Endothelial cell (in vitro differentiated cells): ENCODE measurements around the gene DGKQ. TPM values are rescaled to one million over a fixed set of nuclear protein-coding genes. Genes with fewer than 3 reads are reported as not detected.

Source experiments
- DNase-seq: peaks from one replicate; pipeline ENCODE4 v3.0.0; 2021; ENCODE audit warnings: low spot score
- H3K27ac Mint-ChIP-seq: one replicate; pipeline ENCODE4 v1.8.0; 2021; ENCODE audit warnings: mixed read lengths, inconsistent platforms; ENCODE audit not compliant: unreplicated experiment
- H3K27me3 Mint-ChIP-seq: one replicate; pipeline ENCODE4 v1.8.0; 2021; ENCODE audit warnings: mild to moderate bottlenecking, moderate library complexity, mixed read lengths, inconsistent platforms; ENCODE audit not compliant: unreplicated experiment
- H3K36me3 Mint-ChIP-seq: one replicate; pipeline ENCODE4 v1.8.0; 2021; ENCODE audit warnings: mild to moderate bottlenecking, low read depth, mixed read lengths, inconsistent platforms; ENCODE audit not compliant: unreplicated experiment
- H3K4me1 Mint-ChIP-seq: one replicate; pipeline ENCODE4 v1.8.0; 2021; ENCODE audit warnings: mild to moderate bottlenecking, mixed read lengths, inconsistent platforms; ENCODE audit not compliant: unreplicated experiment
- H3K4me3 Mint-ChIP-seq: one replicate; pipeline ENCODE4 v1.8.0; 2021; ENCODE audit warnings: mild to moderate bottlenecking, mixed read lengths, inconsistent platforms; ENCODE audit not compliant: unreplicated experiment
- H3K9me3 Mint-ChIP-seq: one replicate; pipeline ENCODE4 v1.8.0; 2021; ENCODE audit warnings: mixed read lengths, inconsistent platforms; ENCODE audit not compliant: unreplicated experiment
- total RNA-seq: library from RNA; stranded (reverse); fragmentation: NEBNext Ultra II Directional; extraction: Animal tissue kit (Norgen Biotek cat#: 25700); gene quantifications from one replicate; pipeline ENCODE4 v1.2.1, GENCODE V29; 2021; ENCODE audit not compliant: unreplicated experiment
- TF ChIP-seq, protein P1 (sequence below): fragments of 200-600 bp; sonication (generic); IDR thresholded peaks from one replicate; pipeline ENCODE4 v1.5.0; 2021; ENCODE audit warnings: antibody characterized with exemption; ENCODE audit not compliant: unreplicated experiment

The DGKQ gene
- total RNA-seq, 1 donor from 2014 or later: 14.5 TPM

DNA sequence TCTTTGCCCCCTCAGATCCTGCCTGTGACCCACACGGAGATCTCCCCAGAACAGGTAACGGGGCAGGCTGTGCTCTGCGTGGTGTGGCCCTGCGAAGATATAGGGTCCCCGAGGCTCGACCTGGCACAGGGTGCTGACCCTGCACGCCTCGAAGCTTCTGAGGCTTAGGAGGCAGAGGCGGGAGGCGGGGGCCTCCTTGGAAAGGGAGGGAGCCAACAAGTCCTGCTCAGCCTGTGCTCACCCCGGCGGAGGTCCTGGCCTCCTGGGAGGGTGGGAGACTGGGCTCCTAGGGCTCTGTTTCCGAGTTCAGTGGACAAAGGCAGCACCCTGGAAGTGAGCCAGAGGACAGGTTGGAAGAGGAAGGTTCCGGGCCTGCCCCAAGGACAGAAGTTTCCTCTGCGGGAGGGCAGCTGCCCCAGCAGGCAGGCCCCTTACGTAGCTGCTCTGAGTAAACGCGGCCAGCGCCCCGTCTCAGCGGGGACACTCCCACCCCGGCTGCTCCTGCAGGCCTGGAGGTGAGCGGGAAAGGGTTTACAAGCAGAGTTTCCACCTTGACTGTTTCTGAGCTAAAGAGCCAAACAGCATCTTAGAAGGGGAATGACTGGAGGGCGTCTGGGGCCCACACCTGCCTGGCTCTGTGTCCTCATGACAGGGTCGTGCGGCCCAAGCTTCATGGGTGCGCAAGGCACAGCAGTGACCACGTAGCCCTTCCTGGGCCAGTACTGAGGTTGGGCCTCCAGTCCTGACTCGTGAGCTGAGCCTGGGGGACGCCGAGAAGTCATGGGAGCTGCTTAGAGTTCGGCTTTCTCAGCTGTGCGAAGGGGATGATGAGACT is 25.1 kb downstream of the DGKQ start:
- TF ChIP-seq, protein P1, sequence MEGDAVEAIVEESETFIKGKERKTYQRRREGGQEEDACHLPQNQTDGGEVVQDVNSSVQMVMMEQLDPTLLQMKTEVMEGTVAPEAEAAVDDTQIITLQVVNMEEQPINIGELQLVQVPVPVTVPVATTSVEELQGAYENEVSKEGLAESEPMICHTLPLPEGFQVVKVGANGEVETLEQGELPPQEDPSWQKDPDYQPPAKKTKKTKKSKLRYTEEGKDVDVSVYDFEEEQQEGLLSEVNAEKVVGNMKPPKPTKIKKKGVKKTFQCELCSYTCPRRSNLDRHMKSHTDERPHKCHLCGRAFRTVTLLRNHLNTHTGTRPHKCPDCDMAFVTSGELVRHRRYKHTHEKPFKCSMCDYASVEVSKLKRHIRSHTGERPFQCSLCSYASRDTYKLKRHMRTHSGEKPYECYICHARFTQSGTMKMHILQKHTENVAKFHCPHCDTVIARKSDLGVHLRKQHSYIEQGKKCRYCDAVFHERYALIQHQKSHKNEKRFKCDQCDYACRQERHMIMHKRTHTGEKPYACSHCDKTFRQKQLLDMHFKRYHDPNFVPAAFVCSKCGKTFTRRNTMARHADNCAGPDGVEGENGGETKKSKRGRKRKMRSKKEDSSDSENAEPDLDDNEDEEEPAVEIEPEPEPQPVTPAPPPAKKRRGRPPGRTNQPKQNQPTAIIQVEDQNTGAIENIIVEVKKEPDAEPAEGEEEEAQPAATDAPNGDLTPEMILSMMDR: no peak
- DNase-seq: no peak
- H3K27ac Mint-ChIP-seq: no peak overlapping the region
- H3K4me3 Mint-ChIP-seq: no peak overlapping the region
- peaks cover 5% of the 10 kb centered on the region for H3K4me1 Mint-ChIP-seq
- peaks cover 13% of the 10 kb centered on the region for H3K36me3 Mint-ChIP-seq
- H3K9me3 Mint-ChIP-seq: no peaks in the 10 kb centered on the region
- H3K27me3 Mint-ChIP-seq: peaks cover 16% of the 10 kb centered on the region

DNA sequence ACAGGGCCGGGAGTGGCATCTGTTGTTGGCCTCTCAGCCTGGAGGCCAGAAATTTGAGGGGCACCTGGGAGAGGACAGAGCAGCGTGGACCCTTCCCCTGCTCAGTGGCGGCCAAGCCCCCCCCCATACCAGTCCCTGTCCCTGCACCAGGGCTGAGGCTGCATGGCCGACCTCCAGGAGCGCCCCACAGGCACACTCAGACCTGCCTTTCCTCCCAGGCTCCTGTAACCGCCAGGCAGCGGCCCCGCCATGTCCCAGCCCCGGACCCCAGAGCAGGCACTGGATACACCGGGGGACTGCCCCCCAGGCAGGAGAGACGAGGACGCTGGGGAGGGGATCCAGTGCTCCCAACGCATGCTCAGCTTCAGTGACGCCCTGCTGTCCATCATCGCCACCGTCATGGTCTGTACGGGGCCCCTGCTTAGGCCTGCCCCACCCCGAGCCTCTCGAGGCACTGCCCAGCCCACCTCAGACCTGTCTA is 25.8 kb downstream of the DGKQ start:
- no peak overlapping the region for H3K27ac Mint-ChIP-seq
- peaks cover 5% of the 10 kb centered on the region for H3K4me1 Mint-ChIP-seq
- no peak overlapping the region for H3K4me3 Mint-ChIP-seq
- peaks cover 16% of the 10 kb centered on the region for H3K27me3 Mint-ChIP-seq
- peaks cover 12% of the 10 kb centered on the region for H3K36me3 Mint-ChIP-seq
- TF ChIP-seq, protein P1: no peak
- DNase-seq: no peak
- no peaks in the 10 kb centered on the region for H3K9me3 Mint-ChIP-seq

DNA sequence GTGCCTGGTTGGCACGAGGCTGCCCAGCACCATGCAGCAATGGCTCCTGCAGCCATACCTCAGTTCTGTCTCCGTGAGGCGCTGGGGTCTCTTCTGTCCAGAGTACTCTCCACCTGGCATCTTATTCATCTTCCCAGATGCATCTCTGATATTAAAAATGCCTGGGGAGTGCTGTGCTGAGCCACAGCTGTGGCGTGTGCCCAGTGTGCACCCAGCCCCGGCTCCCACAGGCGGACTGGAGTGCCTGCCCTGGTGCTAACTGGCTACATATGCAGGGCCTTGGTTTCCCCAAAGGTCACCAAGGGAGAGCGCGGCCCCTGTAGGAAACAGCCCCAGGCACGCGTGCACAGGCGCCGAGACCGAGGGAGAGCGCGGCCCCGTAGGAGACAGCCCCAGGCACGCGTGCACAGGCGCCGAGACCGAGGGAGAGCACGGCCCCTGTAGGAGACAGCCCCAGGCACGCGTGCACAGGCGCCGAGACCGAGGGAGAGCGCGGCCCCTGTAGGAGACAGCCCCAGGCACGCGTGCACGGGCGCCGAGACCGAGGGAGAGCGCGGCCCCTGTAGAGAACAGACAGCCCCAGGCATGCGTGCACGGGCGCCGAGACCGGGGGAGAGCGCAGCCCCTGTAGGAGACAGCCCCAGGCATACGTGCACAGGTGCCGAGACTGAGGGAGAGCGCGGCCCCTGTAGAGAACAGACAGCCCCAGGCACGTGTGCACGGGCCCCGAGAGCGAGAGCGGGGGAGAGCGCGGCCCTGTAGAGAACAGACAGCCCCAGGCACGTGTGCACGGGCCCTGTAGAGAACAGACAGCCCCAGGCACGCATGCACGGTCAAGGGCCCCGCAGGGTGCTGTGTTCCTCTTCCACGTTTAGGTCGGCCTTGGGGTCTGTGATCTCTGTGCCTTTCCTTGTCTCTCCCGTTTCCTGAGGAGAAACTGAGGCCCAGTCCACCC is 26.6 kb downstream of the DGKQ start:
- Mint-ChIP-seq H3K27ac (no peak overlapping the region), H3K27me3 (peaks cover 16% of the 10 kb centered on the region), H3K9me3 (no peaks in the 10 kb centered on the region), H3K4me3 (no peak overlapping the region), H3K4me1 (peaks cover 5% of the 10 kb centered on the region), H3K36me3 (peaks cover 7% of the 10 kb centered on the region)
- TF ChIP-seq, protein P1: no peak
- no peak for DNase-seq

DNA sequence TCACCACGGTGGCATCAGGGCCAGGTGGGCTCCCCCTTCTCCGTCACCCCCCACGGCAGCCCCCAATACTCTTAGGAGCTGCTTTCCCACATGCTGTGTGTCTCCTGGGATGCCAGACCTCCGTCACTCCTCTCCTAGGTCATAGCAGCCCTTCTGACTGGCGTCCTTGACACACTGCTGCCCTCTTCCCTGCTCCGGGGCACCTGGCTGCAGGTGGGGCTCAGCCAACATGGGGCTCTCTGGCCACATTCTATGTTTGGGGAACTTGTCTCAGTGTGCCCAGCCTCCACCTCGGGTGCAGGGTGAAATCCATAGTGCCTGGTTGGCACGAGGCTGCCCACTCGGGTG is 27.3 kb downstream of the DGKQ start:
- Mint-ChIP-seq H3K27me3 (peaks cover 14% of the 10 kb centered on the region), H3K4me1 (peaks cover 5% of the 10 kb centered on the region), H3K4me3 (no peak overlapping the region), H3K9me3 (no peaks in the 10 kb centered on the region), H3K36me3 (peaks cover 7% of the 10 kb centered on the region), H3K27ac (no peak overlapping the region)
- DNase-seq: no peak
- TF ChIP-seq, protein P1: no peak
